OCI-LY7 (cell line): Measurements from ENCODE around the gene PAN2.

Experiments used
- CTCF ChIP-seq: fragments of 200-600 bp; sonication (generic); conservative IDR thresholded peaks from 2 replicates; pipeline ENCODE4 v1.5.1; 2014; ENCODE audit warnings: mild to moderate bottlenecking, antibody characterized with exemption, low read length, moderate library complexity, mixed read lengths
- EZH2phosphoT487 ChIP-seq: fragments of 200-600 bp; sonication (generic); IDR thresholded peaks from 2 replicates; pipeline ENCODE4 v1.6.1; 2018; ENCODE audit warnings: low read depth, borderline replicate concordance, mild to moderate bottlenecking, mixed run types, antibody characterized with exemption, low read length, moderate library complexity, mixed read lengths

DNA sequence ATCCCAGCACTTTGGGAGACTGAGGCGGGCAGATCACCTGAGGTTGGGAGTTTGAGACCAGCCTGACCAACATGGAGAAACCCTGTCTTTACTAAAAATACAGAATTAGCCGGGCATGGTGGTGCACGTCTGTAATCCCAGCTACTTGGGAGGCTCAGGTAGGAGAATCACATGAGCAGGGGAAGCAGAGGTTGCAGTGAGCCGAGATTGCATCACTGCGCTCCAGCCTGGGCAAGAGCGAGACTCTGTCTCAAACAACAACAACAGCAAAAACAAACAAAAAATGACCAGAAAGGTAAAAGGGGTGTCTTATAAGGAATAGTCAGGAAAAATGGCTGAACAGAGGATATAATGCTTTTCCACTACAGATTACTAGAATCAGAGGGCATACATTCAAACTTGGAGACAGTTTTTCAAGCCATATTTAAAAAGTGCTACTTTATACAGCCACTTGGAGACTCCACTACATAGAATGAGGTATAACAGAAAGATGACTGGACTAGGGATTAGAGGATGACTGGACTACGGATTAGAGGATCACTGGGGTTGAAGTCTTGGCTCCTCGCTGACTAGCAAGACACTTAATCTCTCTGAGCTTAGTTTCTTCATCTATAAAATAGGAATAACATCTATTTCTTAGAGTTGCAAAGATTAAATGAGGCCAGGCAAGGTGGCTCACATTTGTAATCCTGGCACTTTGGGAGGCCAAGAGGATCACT lies 28.8 kb downstream of the PAN2 start:
- TF ChIP-seq CTCF: no peak
- no peak for TF ChIP-seq EZH2phosphoT487
